ENCODE data around the gene FAM186B. TPM values are rescaled to one million over a fixed set of nuclear protein-coding genes. Genes with fewer than 3 reads are reported as not detected.

The FAM186B gene
- total and polyA plus RNA-seq, 9 donors = 0.11 to 1.5 (median 0.73) TPM

GRCh38 chr12:49549735-49550692, 55.4 kb downstream of the FAM186B start:
- Histone ChIP-seq H3K27ac (no peak overlapping the region), H3K4me3 (no peak overlapping the region), H3K4me1 (ENCODE audit: insufficient read depth) (peaks cover 9% of the 10 kb centered on the region), H3K36me3 (no peaks in the 10 kb centered on the region), H3K27me3 (no peaks in the 10 kb centered on the region), H3K9me3 (no peaks in the 10 kb centered on the region)
- WGBS, 3 donors = 95% methylated on average over 27 to 28 of the region's 28 CpGs
- TF ChIP-seq EP300 (IDR thresholded peaks at IDR 0.05) (no peak), POLR2A (IDR thresholded peaks at IDR 0.05) (no peak)
- TF ChIP-seq, protein P1, sequence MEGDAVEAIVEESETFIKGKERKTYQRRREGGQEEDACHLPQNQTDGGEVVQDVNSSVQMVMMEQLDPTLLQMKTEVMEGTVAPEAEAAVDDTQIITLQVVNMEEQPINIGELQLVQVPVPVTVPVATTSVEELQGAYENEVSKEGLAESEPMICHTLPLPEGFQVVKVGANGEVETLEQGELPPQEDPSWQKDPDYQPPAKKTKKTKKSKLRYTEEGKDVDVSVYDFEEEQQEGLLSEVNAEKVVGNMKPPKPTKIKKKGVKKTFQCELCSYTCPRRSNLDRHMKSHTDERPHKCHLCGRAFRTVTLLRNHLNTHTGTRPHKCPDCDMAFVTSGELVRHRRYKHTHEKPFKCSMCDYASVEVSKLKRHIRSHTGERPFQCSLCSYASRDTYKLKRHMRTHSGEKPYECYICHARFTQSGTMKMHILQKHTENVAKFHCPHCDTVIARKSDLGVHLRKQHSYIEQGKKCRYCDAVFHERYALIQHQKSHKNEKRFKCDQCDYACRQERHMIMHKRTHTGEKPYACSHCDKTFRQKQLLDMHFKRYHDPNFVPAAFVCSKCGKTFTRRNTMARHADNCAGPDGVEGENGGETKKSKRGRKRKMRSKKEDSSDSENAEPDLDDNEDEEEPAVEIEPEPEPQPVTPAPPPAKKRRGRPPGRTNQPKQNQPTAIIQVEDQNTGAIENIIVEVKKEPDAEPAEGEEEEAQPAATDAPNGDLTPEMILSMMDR (IDR thresholded peaks at IDR 0.05) = no peak
- DNase-seq = peak in 1 of 5 donors; percentile 30
- intact Hi-C loops (cut with DNase I) = no loop called here

GRCh38 chr12:49548822-49549648, 56.4 kb downstream of the FAM186B start:
- Histone ChIP-seq H3K27me3 (no peaks in the 10 kb centered on the region), H3K27ac (no peak overlapping the region), H3K4me3 (peak overlapping the region; percentile 28), H3K36me3 (no peaks in the 10 kb centered on the region), H3K9me3 (no peaks in the 10 kb centered on the region), H3K4me1 (ENCODE audit: insufficient read depth) (peaks cover 9% of the 10 kb centered on the region)
- peak in 1 of 5 donors; percentile 63 for DNase-seq
- TF ChIP-seq, protein P1 (IDR thresholded peaks at IDR 0.05) = peak in 1 of 3 donors; percentile 41
- TF ChIP-seq EP300 (IDR thresholded peaks at IDR 0.05) = no peak
- 11 to 13% (median 11%) methylated on average over 67 to 70 of the region's 70 CpGs for WGBS, 3 donors
- intact Hi-C loops (cut with DNase I) = no loop called here

- TF ChIP-seq EP300 (IDR thresholded peaks at IDR 0.05) (no peak), POLR2A (IDR thresholded peaks at IDR 0.05) (no peak)
- TF ChIP-seq, protein P1 (IDR thresholded peaks at IDR 0.05) = no peak
Observed at GRCh38 chr12:49548481-49548821, 57.0 kb downstream of the FAM186B start.

DNA sequence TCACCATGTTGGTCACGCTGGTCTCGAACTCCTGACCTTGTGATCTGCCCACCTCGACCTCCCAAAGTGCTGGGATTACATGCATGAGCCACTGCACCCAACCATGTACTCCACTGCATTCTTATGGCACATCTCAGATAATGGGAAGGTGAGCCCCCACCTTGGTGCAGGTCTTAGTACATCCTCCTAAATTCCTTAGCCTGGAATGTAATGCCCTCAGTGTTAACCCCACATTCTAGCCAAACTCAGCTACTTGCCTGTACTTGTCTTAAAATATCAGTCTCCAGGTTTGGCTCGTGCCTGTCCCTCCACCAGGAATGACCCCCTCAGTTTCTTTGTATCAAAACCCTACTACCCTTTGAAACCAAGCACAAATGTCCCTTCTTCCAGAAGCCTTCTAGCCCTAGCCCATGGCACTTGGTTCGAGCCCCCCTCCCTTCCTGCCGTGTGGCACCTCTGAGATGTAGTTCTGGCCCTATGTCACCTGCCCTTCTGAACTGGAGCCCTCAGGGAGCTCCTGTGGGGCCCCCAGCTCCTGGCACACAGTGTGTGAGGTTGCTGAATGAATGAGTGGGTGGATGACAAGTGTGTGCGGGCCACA, 58.2 kb downstream of the FAM186B start:
- H3K36me3 ChIP-seq = no peaks in the 10 kb centered on the region
- peaks cover 11% of the 10 kb centered on the region for H3K4me1 ChIP-seq (ENCODE audit: insufficient read depth)
- H3K27me3 ChIP-seq = no peaks in the 10 kb centered on the region
- TF ChIP-seq, protein P1 (IDR thresholded peaks at IDR 0.05) = no peak
- no peak for TF ChIP-seq POLR2A (IDR thresholded peaks at IDR 0.05)
- TF ChIP-seq EP300 (IDR thresholded peaks at IDR 0.05) = no peak
- H3K4me3 ChIP-seq = no peak overlapping the region
- DNase-seq = peak in 1 of 5 donors; percentile 8
- 77 to 86% (median 81%) methylated on average over 7 of the region's 7 CpGs for WGBS, 3 donors
- no peaks in the 10 kb centered on the region for H3K9me3 ChIP-seq
- intact Hi-C loops (cut with DNase I) = no loop called here
- H3K27ac ChIP-seq = no peak overlapping the region

More at GRCh38 chr12:49548481-49548821, 57.0 kb downstream of the FAM186B start:
- H3K27ac ChIP-seq = no peak overlapping the region
- no peaks in the 10 kb centered on the region for H3K36me3 ChIP-seq
- no peaks in the 10 kb centered on the region for H3K9me3 ChIP-seq
- DNase-seq = peak in 1 of 5 donors; percentile 36
- peaks cover 11% of the 10 kb centered on the region for H3K4me1 ChIP-seq (ENCODE audit: insufficient read depth)
- no peaks in the 10 kb centered on the region for H3K27me3 ChIP-seq
- 41 to 46% (median 45%) methylated on average over 8 of the region's 8 CpGs for WGBS, 3 donors
- peak overlapping the region; percentile 28 for H3K4me3 ChIP-seq
- intact Hi-C loops (cut with DNase I) = no loop called here
